ENCODE results near the gene ZNF385D. TPM values are rescaled to one million over a fixed set of nuclear protein-coding genes. Genes with fewer than 3 reads are reported as not detected.
"Not testable (repeated sequence)": the region's sequence is repeated elsewhere in the genome, so short reads cannot be mapped to it uniquely, and the experiment has no call there.

Gene ZNF385D
- total RNA-seq, 1 experiment from 2014 or later: not detected

DNA sequence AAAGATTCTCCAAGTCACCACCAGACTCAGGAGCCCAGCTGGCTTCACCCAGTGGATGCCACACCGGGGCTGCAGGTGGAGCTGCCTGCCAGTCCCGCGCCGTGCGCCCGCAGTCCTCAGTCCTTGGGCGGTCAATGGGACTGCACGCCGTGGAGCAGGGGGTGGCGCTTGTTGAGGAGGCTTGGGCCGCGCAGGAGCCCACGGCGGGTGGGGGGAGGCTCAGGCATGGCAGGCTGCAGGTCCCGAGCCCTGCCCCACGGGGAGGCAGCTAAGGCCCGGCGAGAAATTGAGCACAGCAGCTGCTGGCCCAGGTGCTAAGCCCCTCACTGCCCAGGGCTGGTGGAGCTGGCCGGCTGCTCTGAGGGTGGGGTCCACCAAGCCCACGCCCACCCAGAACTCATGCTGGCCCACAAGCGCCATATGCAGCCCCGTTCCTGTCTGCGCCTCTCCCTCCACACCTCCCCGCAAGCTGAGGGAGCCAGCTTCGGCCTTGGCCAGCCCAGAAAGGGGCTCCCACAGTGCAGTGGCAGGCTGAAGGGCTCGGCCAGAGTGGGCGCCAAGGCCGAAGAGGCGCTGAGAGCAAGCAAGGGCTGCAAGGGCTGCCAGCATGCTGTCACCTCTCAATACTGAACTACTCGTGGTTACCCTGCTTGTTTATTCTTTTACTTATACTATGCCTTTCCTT, 363.7 kb downstream of the ZNF385D start:
- H3K4me2 ChIP-seq (ENCODE audit: low read length); H4K20me1 ChIP-seq (ENCODE audit: insufficient read depth); H2AFZ ChIP-seq (ENCODE audit: low read depth, low read length, poor library complexity, severe bottlenecking); POLR2A ChIA-PET; H3K36me3 ChIP-seq (ENCODE audit: control insufficient read depth in 1 of 2, insufficient read depth in 2 of 2, low read length in 2 of 2); H3K4me1 ChIP-seq (ENCODE audit: control insufficient read depth in 1 of 2, insufficient read depth in 2 of 2, low read length in 2 of 2); intact Hi-C loops (cut with micrococcal nuclease); DNase-seq (ENCODE audit: low read depth, low spot score); H3K27ac ChIP-seq (ENCODE audit: low read depth, low read length); BruUV-seq (replicated peaks); H3K27me3 ChIP-seq (ENCODE audit: insufficient read depth, low read length); CTCF ChIA-PET; H3K9ac ChIP-seq (ENCODE audit: low read length); RAD21 ChIA-PET (ENCODE audit: low non-redundant PET in 1 of 2, low total read pairs in 2 of 2, uncharacterized antibody in 2 of 2, unreplicated experiment in 2 of 2); H3K79me2 ChIP-seq (ENCODE audit: insufficient read depth, low read length); ATAC-seq; H3K9me2 ChIP-seq (ENCODE audit: insufficient read depth); H3K4me3 ChIP-seq (replicated peaks in 1 of 2; ENCODE audit: low read depth in 1 of 2, low read length in 2 of 2): not testable (repeated sequence)
- H3K9me3 ChIP-seq (ENCODE audit: control insufficient read depth in 1 of 2, insufficient read depth in 1 of 2, low read depth in 1 of 2, low read length in 2 of 2): peaks cover 0 to 12% of the 10 kb centered on the region in 2 experiments; a peak in 1 of 4 replicates

DNA sequence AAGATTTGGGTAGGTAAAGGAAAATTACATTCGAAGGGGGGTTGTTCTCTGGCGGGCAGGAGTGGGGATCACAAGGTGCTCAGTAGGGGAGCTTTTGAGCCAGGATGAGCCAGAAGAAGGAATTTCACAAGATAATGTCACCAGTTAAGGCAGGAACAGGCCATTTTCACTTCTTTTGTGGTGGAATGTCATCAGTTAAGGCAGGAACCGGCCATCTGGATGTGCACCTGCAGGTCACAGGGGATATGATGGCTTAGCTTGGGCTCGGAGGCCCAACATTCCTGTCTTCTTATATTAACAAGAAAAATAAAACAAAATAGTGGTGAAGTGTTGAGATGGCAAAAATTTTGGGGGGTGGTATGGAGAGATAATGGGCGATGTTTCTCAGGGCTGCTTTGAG, 373.0 kb downstream of the ZNF385D start:
- RAD21 ChIA-PET (ENCODE audit: low non-redundant PET in 1 of 2, low total read pairs in 2 of 2, uncharacterized antibody in 2 of 2, unreplicated experiment in 2 of 2); H3K9me2 ChIP-seq (ENCODE audit: insufficient read depth); H3K9ac ChIP-seq (ENCODE audit: low read length); DNase-seq (ENCODE audit: low read depth, low spot score); H3K27ac ChIP-seq (ENCODE audit: low read depth, low read length); ATAC-seq; CTCF ChIA-PET; intact Hi-C loops (cut with micrococcal nuclease); H3K4me2 ChIP-seq (ENCODE audit: low read length); H3K36me3 ChIP-seq (ENCODE audit: control insufficient read depth in 1 of 2, insufficient read depth in 2 of 2, low read length in 2 of 2); H3K4me3 ChIP-seq (replicated peaks in 1 of 2; ENCODE audit: low read depth in 1 of 2, low read length in 2 of 2); POLR2A ChIA-PET; H3K79me2 ChIP-seq (ENCODE audit: insufficient read depth, low read length); H3K4me1 ChIP-seq (ENCODE audit: control insufficient read depth in 1 of 2, insufficient read depth in 2 of 2, low read length in 2 of 2); BruUV-seq (replicated peaks); H4K20me1 ChIP-seq (ENCODE audit: insufficient read depth); H2AFZ ChIP-seq (ENCODE audit: low read depth, low read length, poor library complexity, severe bottlenecking); H3K9me3 ChIP-seq (ENCODE audit: control insufficient read depth in 1 of 2, insufficient read depth in 1 of 2, low read depth in 1 of 2, low read length in 2 of 2); H3K27me3 ChIP-seq (ENCODE audit: insufficient read depth, low read length): not testable (repeated sequence)

DNA sequence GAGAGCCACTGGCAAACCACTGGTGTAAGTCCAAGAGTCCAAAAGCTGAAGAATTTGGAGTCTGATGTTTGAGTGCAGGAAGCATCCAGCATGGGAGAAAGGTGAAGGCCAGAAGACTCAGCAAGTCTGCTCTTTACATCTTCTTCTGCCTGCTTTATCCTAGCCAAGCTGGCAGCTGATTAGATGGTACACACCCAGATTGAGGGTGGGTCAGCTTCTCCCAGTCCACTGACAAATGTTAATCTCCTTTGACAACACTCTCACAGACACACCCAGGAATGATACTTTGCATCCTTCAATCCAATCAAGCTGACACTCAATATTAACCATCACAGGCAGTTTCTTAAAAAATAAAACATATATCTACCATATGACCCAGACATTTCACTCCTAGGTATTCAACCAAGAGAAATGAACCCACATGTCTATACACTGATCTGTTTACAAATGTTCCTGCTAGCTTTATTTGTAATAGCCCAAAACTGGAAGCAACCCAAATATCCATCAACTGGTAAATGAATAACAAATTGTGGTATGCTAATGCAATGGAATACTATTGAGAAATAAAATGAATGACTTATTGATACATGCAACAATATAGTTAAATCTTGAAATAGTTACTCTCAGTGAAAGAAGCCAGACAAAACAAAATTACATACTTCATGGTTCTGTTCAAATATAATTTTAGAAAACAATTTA, 373.8 kb downstream of the ZNF385D start:
- H3K9ac ChIP-seq (ENCODE audit: low read length): no peak overlapping the region
- POLR2A ChIA-PET: no interaction called here
- H2AFZ ChIP-seq (ENCODE audit: low read depth, low read length, poor library complexity, severe bottlenecking): no peak overlapping the region
- no peak overlapping the region for H3K4me3 ChIP-seq (replicated peaks in 1 of 2; ENCODE audit: low read depth in 1 of 2, low read length in 2 of 2)
- H3K9me2 ChIP-seq (ENCODE audit: insufficient read depth): no peaks in the 10 kb centered on the region
- no peak overlapping the region for H3K27ac ChIP-seq (ENCODE audit: low read depth, low read length)
- no peaks in the 10 kb centered on the region for H3K4me1 ChIP-seq (ENCODE audit: control insufficient read depth in 1 of 2, insufficient read depth in 2 of 2, low read length in 2 of 2)
- H3K4me2 ChIP-seq (ENCODE audit: low read length): no peak overlapping the region
- DNase-seq (ENCODE audit: low read depth, low spot score): no peak
- ATAC-seq: no peak
- CTCF ChIA-PET: no interaction called here
- H3K27me3 ChIP-seq (ENCODE audit: insufficient read depth, low read length): no peaks in the 10 kb centered on the region
- no peaks in the 10 kb centered on the region; a peak in 1 of 4 replicates for H3K36me3 ChIP-seq (ENCODE audit: control insufficient read depth in 1 of 2, insufficient read depth in 2 of 2, low read length in 2 of 2)
- intact Hi-C loops (cut with micrococcal nuclease): no loop called here
- H3K9me3 ChIP-seq (ENCODE audit: control insufficient read depth in 1 of 2, insufficient read depth in 1 of 2, low read depth in 1 of 2, low read length in 2 of 2): peaks cover 0 to 5% of the 10 kb centered on the region in 2 experiments; a peak in 2 of 4 replicates
- RAD21 ChIA-PET (ENCODE audit: low non-redundant PET in 1 of 2, low total read pairs in 2 of 2, uncharacterized antibody in 2 of 2, unreplicated experiment in 2 of 2): no interaction called here
- BruUV-seq (replicated peaks): no TSS peak
- H3K79me2 ChIP-seq (ENCODE audit: insufficient read depth, low read length): no peaks in the 10 kb centered on the region
- no peaks in the 10 kb centered on the region for H4K20me1 ChIP-seq (ENCODE audit: insufficient read depth)
- TF ChIP-seq RAD21 (IDR thresholded peaks at IDR 0.05; ENCODE audit: low read depth) (no peak), CEBPB (IDR thresholded peaks at IDR 0.05; ENCODE audit: low read depth) (no peak), ELF1 (IDR thresholded peaks at IDR 0.05; ENCODE audit: borderline replicate concordance, low read depth) (no peak), SIN3A (IDR thresholded peaks at IDR 0.05; ENCODE audit: low read depth) (no peak), EZH2 (IDR thresholded peaks at IDR 0.05) (no peak), ZNF274 (IDR thresholded peaks at IDR 0.05; ENCODE audit: low read depth, low read length) (no peak), YY1 (IDR thresholded peaks at IDR 0.05; ENCODE audit: extremely low read depth, insufficient replicate concordance, low read depth, low read length) (no peak), FOSL1 (IDR thresholded peaks at IDR 0.05; ENCODE audit: low read depth) (no peak)
- TF ChIP-seq, protein P1, sequence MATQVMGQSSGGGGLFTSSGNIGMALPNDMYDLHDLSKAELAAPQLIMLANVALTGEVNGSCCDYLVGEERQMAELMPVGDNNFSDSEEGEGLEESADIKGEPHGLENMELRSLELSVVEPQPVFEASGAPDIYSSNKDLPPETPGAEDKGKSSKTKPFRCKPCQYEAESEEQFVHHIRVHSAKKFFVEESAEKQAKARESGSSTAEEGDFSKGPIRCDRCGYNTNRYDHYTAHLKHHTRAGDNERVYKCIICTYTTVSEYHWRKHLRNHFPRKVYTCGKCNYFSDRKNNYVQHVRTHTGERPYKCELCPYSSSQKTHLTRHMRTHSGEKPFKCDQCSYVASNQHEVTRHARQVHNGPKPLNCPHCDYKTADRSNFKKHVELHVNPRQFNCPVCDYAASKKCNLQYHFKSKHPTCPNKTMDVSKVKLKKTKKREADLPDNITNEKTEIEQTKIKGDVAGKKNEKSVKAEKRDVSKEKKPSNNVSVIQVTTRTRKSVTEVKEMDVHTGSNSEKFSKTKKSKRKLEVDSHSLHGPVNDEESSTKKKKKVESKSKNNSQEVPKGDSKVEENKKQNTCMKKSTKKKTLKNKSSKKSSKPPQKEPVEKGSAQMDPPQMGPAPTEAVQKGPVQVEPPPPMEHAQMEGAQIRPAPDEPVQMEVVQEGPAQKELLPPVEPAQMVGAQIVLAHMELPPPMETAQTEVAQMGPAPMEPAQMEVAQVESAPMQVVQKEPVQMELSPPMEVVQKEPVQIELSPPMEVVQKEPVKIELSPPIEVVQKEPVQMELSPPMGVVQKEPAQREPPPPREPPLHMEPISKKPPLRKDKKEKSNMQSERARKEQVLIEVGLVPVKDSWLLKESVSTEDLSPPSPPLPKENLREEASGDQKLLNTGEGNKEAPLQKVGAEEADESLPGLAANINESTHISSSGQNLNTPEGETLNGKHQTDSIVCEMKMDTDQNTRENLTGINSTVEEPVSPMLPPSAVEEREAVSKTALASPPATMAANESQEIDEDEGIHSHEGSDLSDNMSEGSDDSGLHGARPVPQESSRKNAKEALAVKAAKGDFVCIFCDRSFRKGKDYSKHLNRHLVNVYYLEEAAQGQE (IDR thresholded peaks at IDR 0.05; ENCODE audit: low read depth): no peak

Data from HCT116 (cell line).